NCI-H1436 (cell line): ENCODE results near the gene GCSAM.
"Not testable (repeated sequence)": the region's sequence is repeated elsewhere in the genome, so short reads cannot be mapped to it uniquely, and the experiment has no call there.

Experiments
- DNase-seq: peaks from one replicate; lab custom pipeline; 2025; lab: John Stamatoyannopoulos, UW

The GCSAM gene

GRCh38 chr3:112072387-112073060, 60.5 kb downstream of the GCSAM start:
- DNase-seq = not testable (repeated sequence)
